Tibial nerve (tissue), 4 donors: ENCODE measurements around the gene ARID5B.

Source experiments
- CTCF ChIP-seq, 5 experiments: fragments of 200-600 bp in 3 of 5; fragments of 450-650 bp in 2 of 5; sonication (generic) in 3 of 5; IDR thresholded peaks; one replicate each; pipeline ENCODE4 v1.5.1; 2016 to 2019; ENCODE audit warnings: antibody characterized with exemption in 5 of 5, mild to moderate bottlenecking in 3 of 5, moderate library complexity in 2 of 5
- EP300 ChIP-seq, 2 donors: sonication (generic); formaldehyde crosslinking; IDR thresholded peaks; one replicate each; pipeline ENCODE4 v1.6.1; 2017; ENCODE audit warnings: antibody characterized with exemption in 2 of 2, mild to moderate bottlenecking in 1 of 2
- POLR2A ChIP-seq, 2 donors: fragments of 450-650 bp; IDR thresholded peaks; one replicate each; pipeline ENCODE4 v1.6.1; 2017; ENCODE audit warnings: antibody characterized with exemption in 2 of 2, mild to moderate bottlenecking in 2 of 2, moderate library complexity in 2 of 2

DNA sequence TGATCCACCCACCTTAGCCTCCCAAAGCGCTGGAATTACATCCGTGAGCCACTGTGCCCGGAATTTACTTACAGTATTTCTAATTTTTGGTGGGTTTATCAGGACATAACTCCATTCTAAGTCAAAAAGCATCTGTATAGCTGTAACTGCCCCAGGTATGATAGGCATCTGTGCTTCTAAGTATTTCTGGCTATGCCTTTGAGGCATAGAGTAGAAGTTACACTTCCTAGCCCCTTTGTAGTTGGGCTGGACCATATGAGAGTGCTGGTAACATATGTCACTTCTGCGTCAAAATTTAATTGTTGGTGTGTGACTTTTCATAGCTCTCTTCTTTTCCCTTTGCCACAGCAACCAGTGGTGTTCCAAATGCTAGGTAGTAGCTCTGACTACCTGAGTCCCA, 213.8 kb downstream of the ARID5B start:
- no peak for TF ChIP-seq CTCF (IDR thresholded peaks at IDR 0.05)
- TF ChIP-seq POLR2A (IDR thresholded peaks at IDR 0.05), result no peak
- TF ChIP-seq EP300 (IDR thresholded peaks at IDR 0.05), result no peak
